DMS 273 (cell line): ENCODE measurements around the gene CCDC146.
A peak's percentile ranks its signal among the peaks of the same experiment; 100 is the strongest.
"Not testable (repeated sequence)": the region's sequence is repeated elsewhere in the genome, so short reads cannot be mapped to it uniquely, and the experiment has no call there.

Source experiments
- DNase-seq: peaks from one replicate; lab custom pipeline; 2025; ENCODE audit not compliant: unreplicated experiment; lab: John Stamatoyannopoulos, UW

Gene CCDC146

DNA sequence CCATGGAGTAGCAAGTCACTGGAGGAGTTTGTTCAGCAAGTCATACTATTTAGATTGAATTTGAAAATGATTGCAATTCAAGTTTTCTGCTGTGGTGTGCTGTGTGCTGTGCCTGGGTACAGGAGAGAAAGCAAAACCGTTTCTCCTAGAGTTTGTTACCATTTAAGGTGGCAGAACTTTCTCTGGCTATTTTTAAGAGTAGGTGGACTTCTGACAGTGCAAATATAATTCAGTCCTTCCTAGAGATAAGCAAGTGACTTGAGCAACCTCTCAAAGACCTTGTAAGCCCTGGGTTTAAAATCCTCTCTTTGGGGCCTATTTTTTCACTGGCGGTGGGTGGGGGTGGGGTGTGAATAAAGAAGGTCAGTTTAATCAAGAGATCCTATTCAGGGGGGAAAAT is 120.1 kb downstream of the CCDC146 start:
- DNase-seq, result no peak

DNA sequence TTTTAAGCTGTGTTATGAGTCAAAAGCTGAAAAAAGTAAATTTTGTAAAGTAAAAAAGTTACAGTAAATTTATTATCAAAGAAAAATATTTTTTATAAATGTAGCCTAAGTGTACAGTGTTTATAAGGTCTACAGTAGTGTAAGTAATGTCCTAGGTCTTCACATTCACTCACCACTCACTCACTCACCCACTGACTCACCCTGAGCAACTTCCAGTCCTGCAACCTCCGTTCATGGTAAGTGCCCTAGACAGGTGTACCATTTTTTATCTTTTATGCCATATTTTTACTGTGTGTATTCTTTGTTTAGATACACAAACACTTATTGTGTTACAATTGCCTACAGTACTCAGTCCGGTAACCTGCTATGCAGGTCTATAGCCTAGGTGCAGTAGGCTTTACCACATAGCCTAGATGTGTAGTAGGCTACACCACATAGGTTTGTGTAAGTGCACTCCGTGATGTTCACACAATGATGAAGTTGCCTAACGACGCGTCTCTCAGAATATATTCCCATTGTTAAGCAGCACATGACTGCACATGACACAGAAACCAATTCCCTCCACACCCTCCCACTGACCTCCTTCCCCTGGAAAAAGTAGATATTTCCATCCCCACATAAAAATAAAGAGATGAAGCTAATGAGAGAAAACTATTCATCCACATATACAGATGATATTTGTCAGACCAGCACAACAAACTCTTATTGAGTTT is 122.0 kb downstream of the CCDC146 start:
- no peak for DNase-seq

DNA sequence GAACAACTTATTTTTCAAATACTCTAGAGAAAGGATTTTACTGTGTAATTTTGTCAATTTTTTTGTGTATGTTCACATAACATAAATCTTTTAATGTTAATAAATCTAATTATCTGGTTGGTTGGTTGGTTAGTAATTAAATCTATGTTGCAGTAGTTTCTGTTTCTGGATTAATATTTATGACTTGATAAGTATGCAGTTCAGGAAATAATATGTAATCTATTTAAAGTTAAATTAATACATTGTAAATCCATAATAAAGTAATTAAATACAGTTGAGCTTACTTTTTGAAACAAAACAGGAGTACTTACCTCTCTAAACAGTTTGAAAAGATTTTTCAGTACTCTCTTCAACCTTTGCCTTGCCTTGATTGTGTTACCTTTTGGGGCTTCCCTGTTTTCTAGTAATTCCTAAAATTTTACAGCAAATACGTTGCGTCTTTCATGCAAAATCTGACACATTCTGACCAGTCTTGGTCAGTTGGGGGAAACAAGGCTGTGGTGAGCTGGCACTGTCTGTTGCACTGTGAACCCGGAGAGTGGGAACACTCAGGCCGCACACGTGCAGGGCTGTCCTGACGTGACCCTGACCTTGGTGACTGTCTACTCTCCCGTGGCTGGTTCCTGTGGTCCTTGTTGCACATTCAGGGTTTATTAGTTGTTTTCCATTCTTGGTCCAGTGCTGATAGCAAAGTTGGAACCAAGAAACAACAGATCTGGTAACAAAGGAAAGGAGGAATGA is 122.8 kb downstream of the CCDC146 start:
- no peak for DNase-seq

DNA sequence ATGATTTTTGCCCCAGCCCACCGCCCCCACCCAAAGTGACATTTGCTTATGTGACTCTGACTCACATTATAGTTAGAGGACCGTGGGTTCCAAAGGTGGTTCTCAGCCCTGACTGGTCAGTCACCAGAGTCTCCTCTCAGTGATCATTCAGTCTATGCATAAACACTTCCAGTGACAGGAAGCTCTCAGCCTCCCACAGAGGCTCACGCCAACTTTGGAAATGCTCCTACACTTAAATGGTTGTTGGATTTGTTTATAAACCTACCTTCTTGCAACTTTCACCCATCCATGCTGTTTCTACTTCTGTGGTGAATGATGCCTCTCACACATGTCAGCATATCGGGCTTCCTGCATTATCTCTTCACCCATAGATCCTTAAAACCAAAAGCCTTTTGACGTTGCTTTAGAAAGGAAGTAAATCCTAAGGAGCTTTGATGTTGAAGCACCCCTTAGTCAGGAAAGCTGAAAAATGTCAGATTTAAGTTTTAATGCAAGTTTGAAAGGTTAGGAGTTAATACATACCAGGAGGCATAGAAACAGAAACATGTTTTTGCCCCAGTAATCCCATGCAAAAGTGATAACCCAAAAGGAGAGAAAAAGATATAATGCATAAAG is 123.7 kb downstream of the CCDC146 start:
- no peak for DNase-seq

DNA sequence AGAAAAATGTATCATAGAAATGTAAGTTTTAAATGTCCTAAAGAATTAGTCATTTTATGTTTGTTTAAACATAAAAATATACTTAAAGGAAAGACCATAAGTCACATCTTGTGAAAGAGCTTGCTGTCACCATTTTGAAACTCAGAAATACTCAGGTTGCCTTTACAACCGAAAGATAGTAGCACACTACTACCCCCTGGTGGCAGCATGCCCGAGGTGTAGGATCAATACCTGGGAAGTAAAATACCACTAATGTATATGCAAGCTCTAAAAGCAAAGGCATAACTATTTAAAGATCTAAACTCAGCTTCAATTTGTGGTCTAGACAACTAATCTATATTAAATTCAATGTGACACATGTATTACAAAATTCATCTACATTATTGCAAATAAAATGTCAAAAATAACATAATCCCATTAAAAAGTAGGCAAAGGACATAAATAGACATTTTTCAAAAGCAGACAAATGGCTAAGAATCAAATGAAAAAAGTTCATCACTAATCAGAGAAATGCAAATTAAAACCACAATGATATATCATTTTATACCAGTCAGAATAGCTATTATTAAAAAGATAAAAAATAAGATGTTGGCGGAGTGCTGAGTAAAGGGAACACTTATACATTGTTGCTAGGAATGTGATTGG is 124.9 kb downstream of the CCDC146 start:
- DNase-seq, result peak; percentile 91

DNA sequence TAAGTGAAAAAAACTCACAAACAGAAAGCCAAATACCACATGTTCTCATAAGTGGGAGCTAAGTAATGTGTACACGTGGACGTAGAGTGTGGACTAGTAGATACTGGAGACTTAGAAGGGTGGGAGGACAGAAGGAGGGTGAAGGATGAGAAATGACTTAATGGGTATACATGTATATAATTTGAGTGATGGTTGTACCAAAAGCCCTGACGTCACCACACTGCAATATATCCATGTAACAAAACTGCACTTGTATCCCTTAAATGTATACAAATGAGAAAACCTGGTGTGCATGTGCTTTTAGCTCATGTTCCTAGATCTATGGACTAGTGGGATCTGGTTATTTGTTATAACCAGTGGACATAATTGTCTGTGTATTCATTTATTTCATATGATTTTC is 125.7 kb downstream of the CCDC146 start:
- DNase-seq, result no peak

DNA sequence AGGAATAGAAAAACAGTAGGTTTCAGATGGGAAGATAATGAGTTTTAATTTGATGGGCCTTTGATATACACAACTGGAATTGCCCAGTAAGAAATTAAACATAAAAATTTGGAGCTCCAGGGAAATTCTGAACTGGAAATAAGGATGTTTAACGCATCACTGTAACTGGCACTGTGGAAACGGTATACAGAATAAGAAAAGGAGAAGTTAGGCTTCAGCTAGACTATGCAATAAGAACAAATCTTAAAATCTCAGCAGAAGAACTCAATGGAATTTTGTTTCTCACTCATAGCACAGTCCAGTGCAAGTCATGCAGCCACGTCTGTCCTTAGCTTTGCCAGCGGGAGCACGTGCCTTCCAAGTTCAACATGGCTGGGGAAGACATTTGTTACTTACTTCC is 130.1 kb downstream of the CCDC146 start:
- no peak for DNase-seq

DNA sequence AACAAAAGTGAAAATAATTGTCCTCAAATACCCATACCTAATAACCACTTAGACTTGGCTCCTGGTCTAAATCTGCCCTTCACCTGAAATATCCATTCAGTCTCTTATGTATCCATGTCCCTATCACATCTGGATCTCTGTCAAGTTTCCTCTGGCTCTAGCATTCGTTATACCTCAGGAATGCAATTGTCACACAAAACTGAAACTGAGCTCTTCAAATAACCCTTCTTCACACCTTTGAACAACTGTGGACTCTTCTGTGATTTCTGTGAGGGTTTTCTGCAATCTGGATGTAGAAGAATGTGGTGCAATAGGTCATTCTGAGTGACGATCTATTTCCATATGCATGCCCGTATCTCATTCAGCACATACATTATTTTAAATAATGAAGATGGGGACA is 130.7 kb downstream of the CCDC146 start:
- DNase-seq, result no peak

DNA sequence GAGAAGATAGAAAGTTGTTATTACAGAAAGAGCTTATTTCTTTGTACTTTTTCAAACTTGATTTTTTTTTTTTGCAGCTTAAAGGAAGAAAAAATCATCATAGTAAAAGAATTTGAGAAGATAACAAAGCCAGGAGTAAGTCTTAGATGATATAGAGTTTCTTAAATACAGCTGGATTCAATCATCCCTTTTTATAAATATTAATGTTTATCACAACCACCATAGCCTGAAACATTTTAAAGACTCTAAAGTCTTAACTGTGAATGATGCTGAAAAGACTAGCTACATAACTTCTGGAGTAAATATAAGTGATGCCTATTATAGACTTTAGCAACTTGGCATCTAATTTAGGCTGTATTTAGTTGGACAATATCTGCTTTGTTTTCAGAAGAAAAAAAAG is 132.0 kb downstream of the CCDC146 start:
- DNase-seq, result no peak

DNA sequence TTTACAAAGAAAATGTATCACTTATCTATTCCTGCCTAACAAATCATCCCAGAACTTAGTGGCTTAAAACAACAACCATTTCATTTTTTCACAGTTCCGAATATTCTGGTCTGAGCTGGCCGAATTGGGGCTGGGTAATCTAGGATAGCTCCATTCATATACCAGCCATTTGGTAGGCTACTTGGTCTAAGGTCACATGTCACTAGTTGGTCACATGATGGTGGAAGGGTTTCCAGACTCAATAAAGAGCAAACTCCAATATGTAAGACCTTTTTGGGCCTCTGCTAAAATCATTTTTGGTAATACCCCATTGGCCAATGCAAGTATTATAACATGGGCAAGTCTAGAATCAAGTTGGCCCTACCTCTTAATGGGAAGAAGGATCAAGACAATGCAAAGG is 132.5 kb downstream of the CCDC146 start:
- no peak for DNase-seq

DNA sequence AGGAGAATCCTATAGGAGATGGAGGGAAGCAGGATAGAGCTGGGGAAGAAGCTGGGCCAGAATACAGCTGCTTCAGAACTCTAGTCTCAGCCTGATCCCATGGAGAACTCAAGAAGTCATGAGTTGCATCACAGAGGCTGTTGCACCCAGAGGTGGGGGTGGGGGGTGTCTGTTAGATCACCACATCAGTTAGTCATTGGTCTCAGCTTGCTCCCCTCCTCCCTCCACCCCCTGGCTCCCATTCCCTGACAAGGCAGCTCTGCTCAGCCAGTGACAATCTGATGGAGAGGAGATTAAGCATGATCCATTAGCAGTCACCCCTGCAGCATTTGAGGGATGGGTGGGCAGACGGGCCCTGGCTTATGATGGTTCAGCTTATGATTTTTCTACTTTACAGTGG is 135.6 kb downstream of the CCDC146 start:
- no peak for DNase-seq

DNA sequence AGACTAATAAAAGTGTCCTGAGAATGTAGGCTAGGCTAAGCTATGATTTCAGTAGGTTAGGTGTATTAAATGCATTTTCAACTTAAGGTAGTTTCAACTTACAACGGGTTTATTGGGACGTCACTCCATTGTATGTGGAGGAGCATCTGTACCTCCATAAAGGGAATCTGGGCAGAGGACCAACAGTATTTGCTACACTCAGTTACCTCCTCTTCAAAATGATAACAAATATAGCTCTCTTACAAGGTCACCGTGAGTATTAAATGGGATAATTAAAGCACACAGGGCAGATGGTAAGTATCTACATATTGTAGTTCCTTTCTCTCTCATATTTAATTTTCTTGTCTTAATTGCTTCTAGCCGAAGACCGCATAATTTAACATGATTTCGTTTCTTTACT is 136.2 kb downstream of the CCDC146 start:
- peak; percentile 46 for DNase-seq

DNA sequence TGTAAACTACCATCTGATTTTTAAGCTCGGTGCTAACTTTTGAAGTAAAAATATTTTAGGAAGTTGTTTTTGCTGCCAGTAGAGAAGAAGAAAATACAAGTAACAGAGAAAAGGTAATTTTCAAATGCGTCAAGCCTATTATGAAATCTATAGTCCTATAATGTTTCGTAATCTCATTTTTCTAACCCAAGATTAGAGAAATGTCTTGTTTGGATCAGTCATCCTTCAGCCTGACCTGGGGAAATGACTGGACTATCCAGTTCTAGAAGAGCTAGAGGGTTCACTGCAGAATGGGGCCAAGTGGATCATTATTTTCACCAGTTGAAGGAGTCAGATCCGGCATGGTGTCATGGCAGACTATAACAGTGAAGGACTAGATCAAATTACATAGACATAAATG is 139.9 kb downstream of the CCDC146 start:
- no peak for DNase-seq

DNA sequence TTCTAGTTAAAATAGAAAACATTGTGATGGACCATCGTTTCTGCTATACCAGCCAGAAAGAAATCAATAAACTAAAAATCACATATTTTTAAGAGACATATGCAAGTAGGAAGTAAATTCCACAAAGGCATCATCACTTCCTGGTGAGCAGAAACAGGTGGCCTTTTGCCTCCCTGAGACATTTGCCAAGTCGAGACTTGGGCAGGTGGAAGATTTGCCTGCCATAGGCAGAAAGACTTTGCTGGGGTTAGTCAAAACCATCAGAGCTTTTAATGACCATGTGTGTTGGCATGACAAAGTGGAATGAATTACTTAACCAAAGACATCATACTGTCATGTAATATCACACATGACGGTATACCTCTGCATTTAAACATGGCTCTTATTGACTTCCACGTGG is 143.3 kb downstream of the CCDC146 start:
- no peak for DNase-seq

DNA sequence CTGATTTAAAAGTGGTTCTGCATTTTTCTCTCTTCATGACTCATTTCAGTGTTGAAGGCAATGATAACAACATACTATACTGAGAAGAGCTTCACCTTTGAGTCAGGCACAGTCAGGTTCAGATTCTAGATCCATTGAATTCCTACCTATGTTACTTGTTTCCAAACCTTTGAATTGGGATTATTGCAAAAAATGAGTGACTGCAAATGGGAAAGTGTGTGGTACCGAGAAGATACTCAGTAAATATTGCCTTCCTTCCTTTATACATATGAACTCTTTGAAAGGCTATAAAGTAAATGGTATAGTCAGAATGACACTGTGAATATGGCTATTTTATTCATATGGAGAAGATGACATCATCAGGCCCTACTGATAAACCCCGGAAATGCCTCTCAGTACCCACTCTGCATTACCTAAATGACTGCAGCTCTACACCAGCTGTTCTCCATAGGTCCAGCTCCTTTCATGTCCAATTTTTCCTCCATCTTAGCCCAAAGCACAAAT is 143.9 kb downstream of the CCDC146 start:
- DNase-seq, result no peak

DNA sequence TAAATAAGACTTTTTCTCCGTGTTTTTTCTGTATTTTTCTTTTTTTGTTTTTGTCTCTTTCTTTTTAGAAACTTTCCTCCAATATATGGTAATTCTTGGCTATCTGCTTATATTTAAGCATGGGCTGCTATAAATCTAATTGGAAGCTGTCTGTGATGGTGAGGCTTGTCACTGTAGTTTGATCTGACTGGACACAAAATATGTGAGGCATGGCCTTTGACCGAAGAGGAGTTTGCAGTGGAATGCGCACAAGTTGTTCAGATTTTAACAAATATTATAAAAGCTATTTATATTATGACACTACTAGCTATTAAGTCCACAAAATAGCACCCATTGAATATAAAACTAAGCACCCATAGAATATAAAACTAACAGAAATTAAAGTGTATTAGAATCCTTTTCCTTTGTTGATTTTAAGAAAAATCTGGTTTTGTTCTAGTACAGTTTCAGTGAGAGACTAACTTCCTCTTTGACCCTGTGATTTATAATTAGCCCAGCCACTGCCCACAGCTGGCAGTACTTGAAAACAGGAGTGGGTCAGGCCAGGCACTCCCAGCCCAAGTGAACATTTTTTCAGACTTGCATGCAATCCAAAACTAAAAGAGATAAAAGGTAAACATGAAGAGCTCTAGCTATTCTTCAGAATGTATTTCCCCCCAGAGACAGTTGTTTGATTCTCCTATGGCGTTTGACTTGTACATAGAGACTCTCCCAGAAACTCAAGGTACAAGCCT is 147.1 kb downstream of the CCDC146 start:
- DNase-seq, result no peak

DNA sequence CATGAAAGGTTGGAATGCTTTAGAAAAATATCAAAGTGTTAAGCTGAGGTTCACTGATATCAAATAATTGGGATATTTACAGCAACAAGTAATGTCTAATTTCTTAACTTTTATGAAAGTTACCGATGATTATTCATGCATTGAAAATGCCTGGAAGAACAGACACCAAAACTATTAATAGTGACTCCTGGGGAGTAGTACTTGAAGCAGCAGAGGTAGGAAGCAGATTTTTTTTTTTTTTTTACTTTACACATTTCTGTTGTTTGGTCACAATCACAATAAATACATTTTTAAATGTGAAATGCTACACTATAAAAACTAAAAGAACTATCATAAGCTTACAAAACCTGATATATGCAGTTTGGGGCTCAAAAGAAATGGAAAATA is 147.7 kb downstream of the CCDC146 start:
- no peak for DNase-seq

DNA sequence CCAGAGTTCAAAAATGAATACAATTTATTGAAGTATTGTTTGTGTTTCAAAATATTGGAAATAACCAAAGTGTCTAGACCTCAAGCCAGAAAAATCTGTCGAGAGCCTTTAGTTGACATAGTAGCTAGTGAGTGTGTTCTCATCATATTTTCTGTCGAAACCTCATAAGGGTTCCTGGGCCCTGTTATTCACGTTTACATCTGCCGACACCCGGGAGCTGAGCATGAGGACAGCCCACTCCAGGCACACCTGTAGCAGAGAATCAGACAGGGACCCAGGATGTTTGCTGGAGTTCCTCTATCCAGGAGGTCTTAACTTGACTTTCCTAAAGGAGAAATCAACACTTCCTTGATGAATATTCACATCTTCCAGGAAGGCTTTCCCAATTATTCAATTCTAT is 149.4 kb downstream of the CCDC146 start:
- DNase-seq, result no peak

DNA sequence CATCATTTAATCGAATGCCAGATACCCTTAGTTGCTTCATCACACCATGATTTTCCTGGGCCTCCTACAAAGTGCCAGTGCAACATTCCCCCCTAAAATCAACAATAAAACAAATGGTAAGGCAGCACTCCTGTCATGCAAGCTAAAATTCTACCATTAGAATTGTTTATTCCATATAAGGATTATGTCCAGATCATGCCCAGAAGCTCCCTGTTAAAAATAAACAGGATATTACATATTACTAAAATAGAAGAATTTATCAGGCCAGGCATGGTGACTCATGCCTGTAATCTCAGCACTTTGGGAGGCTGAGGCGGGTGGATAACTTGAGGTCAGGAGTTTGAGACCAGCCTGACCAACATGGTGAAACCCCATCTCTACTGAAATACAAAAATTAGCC is 153.2 kb downstream of the CCDC146 start:
- DNase-seq, result not testable (repeated sequence)

DNA sequence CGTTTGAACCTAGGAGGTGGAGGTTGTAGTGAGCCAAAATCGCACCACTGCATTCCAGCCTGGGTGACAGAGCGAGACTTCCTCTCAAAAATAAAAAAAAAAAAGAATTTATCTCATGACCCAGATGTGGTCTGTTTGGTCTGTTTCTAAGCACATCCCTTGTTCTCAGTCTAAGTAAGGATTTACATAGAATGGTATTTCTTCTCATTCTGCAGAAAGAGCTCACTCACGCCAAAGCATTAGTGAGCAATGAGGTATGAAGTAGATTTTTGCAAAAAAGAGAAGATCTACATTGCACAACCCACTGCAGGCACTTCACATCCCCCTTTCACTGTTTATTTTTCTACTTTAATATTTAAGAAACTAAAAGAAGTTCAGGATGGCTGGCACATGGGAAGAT is 153.7 kb downstream of the CCDC146 start:
- no peak for DNase-seq
